Measurements from ENCODE around the gene HS6ST1. TPM values are rescaled to one million over a fixed set of nuclear protein-coding genes. Genes with fewer than 3 reads are reported as not detected.
A peak's percentile ranks its signal among the peaks of the same experiment; 100 is the strongest.

Gene HS6ST1
- total and polyA plus RNA-seq, 2 of the 4 experiments (the other 2 are of a cell fraction) = 29.9 to 36.9 TPM

GRCh38 chr2:128323555-128323931 is 4.9 kb upstream of the HS6ST1 start:
- DNase-seq = no peak
- intact Hi-C loops (cut with micrococcal nuclease) (loop anchor here (5.0 kb wide), 5 partner anchors 149 to 1599 kb away; no protein-coding TSS in a partner anchor), dilution Hi-C loops (cut with HindIII; ENCODE audit: low sequenced_read_pairs, unreplicated experiment) (no loop called here), in situ Hi-C loops (cut with MboI; ENCODE audit: low sequenced_read_pairs) (loop anchor here (10.0 to 25.0 kb wide), 5 partner anchors 211 to 436 kb away; partner anchors contain the start of gene AMMECR1L)
- H2BK20ac ChIP-seq (ENCODE audit: low read depth, low read length) = no peak overlapping the region
- no CpG with 5 or more reads among the region's 8 CpGs for WGBS, 2 experiments (ENCODE audit: extremely low coverage in 2 of 2, insufficient read length in 1 of 2)
- peaks cover 7% of the 10 kb centered on the region; the same call in 1 of the 2 replicates for H3K4me1 ChIP-seq (ENCODE audit: control insufficient read depth, insufficient read depth, low read length)
- H3K14ac ChIP-seq (replicated peaks; ENCODE audit: low read depth, low read length) = no peak overlapping the region
- H2BK15ac ChIP-seq (ENCODE audit: low read depth, low read length) = no peak overlapping the region
- H3K27me3 ChIP-seq (ENCODE audit: control insufficient read depth, insufficient read depth, low read length) = no peaks in the 10 kb centered on the region
- H3K4ac ChIP-seq (ENCODE audit: low read depth, low read length) = peak overlapping the region; percentile 54; the same call in 1 of the 2 replicates
- H3K18ac ChIP-seq (ENCODE audit: low read depth, low read length) = no peak overlapping the region
- H2AFZ ChIP-seq (replicated peaks; ENCODE audit: low read length, poor library complexity) = no peak overlapping the region
- no peak overlapping the region for H4K8ac ChIP-seq (ENCODE audit: low read depth in 2 of 2, low read length in 2 of 2)
- 0 out of 2 replicates have a peak overlapping the region, but pooled peaks have one; percentile 4 for H2AK5ac ChIP-seq (ENCODE audit: low read depth, low read length)
- H3K9me1 ChIP-seq (ENCODE audit: insufficient read depth, low read length) = peaks cover 4% of the 10 kb centered on the region; the same call in 1 of the 2 replicates
- H3K27ac ChIP-seq (ENCODE audit: insufficient read depth, low read length) = no peak overlapping the region
- H2BK120ac ChIP-seq (ENCODE audit: low read depth, low read length) = peak overlapping the region; percentile 5; the same call in 1 of the 2 replicates
- H3K9me3 ChIP-seq (ENCODE audit: control insufficient read depth, insufficient read depth, low read length) = no peaks in the 10 kb centered on the region
- H3K56ac ChIP-seq (ENCODE audit: extremely low read depth, insufficient read depth, low read length) = no peak overlapping the region
- H3K9ac ChIP-seq (ENCODE audit: low read depth, low read length) = no peak overlapping the region
- no peak for TF ChIP-seq POLR2A (IDR thresholded peaks at IDR 0.05; ENCODE audit: low read depth, low read length)
- no peak for TF ChIP-seq RCOR1 (IDR thresholded peaks at IDR 0.05; ENCODE audit: insufficient replicate concordance, low read length)
- no peak for TF ChIP-seq RFX5 (IDR thresholded peaks at IDR 0.05; ENCODE audit: low read depth, low read length)
- no peak for TF ChIP-seq NFE2L2 (IDR thresholded peaks at IDR 0.05; ENCODE audit: low read depth, low read length)
- no peak for TF ChIP-seq BHLHE40 (IDR thresholded peaks at IDR 0.05; ENCODE audit: low read depth, low read length)
- TF ChIP-seq CTCF (conservative IDR thresholded peaks at IDR 0.05; ENCODE audit: low read depth, low read length) = no peak
- TF ChIP-seq MXI1 (IDR thresholded peaks at IDR 0.05; ENCODE audit: borderline replicate concordance, low read depth, low read length) = no peak
- TF ChIP-seq ELK1 (IDR thresholded peaks at IDR 0.05; ENCODE audit: borderline replicate concordance, low read depth, low read length) = no peak
- TF ChIP-seq FOS (IDR thresholded peaks at IDR 0.05; ENCODE audit: low read depth, low read length) = no peak
- TF ChIP-seq USF2 (IDR thresholded peaks at IDR 0.05; ENCODE audit: low read depth, low read length) = no peak
- TF ChIP-seq SMC3 (IDR thresholded peaks at IDR 0.05; ENCODE audit: low read depth, low read length) = no peak
- TF ChIP-seq CEBPB (IDR thresholded peaks at IDR 0.05; ENCODE audit: low read depth, low read length) = no peak
- no peak for TF ChIP-seq RAD21 (IDR thresholded peaks at IDR 0.05; ENCODE audit: low read length)
- no peak for TF ChIP-seq MAFK (IDR thresholded peaks at IDR 0.05; ENCODE audit: low read depth, low read length)
- ATAC-seq (ENCODE audit: low read depth) = no peak
- ChIA-PET POLR2A (ENCODE audit: unreplicated experiment) (no interaction called here), CTCF (interaction anchor here (0.7 to 0.9 kb wide), 2 partner anchors 263 to 432 kb away, joined by 3 read pairs; no protein-coding TSS in a partner anchor)
- H3K79me1 ChIP-seq (ENCODE audit: low read depth in 1 of 2, low read length in 2 of 2) = no peaks in the 10 kb centered on the region
- H3K23ac ChIP-seq (ENCODE audit: low read depth, low read length) = no peak overlapping the region
- H2AK9ac ChIP-seq (replicated peaks; ENCODE audit: low read depth, low read length, poor library complexity) = no peak overlapping the region
- H3K36me3 ChIP-seq (ENCODE audit: control insufficient read depth, insufficient read depth, low read length) = no peaks in the 10 kb centered on the region
- H2BK5ac ChIP-seq (ENCODE audit: low read depth, low read length, poor library complexity, severe bottlenecking) = no peak overlapping the region
- no peak overlapping the region for H4K91ac ChIP-seq (ENCODE audit: insufficient read depth, low read depth, low read length)
- no TSS peak for BruUV-seq (replicated peaks)
- no peak overlapping the region for H3K4me3 ChIP-seq (ENCODE audit: insufficient read depth, low read depth, low read length)
- no peak overlapping the region for H4K5ac ChIP-seq (ENCODE audit: low read depth, low read length)
- H4K20me1 ChIP-seq (ENCODE audit: insufficient read depth, low read length) = no peaks in the 10 kb centered on the region
- no peak overlapping the region for H3K4me2 ChIP-seq (ENCODE audit: low read depth, low read length)

All from IMR-90 (cell line).